ENCODE data around the gene UBAP2L. TPM values are rescaled to one million over a fixed set of nuclear protein-coding genes. Genes with fewer than 3 reads are reported as not detected.

The UBAP2L gene
- total and polyA plus RNA-seq, 2 experiments from 2014 or later: 98.5 to 157 TPM

- TF ChIP-seq EZH2phosphoT487 (IDR thresholded peaks at IDR 0.05; ENCODE audit: unreplicated experiment): no peak
- no peak for TF ChIP-seq ZNF462 (CRISPR knock-in tag; IDR thresholded peaks at IDR 0.05)
- no peak for TF ChIP-seq JUNB (IDR thresholded peaks at IDR 0.05; ENCODE audit: unreplicated experiment)
- no peak for TF ChIP-seq STAT1 (IDR thresholded peaks at IDR 0.05; ENCODE audit: unreplicated experiment)
Observed at GRCh38 chr1:154304664-154305337, 84.0 kb downstream of the UBAP2L start (continued).

GRCh38 chr1:154306151-154306550, 85.4 kb downstream of the UBAP2L start:
- Mint-ChIP-seq H3K36me3 (ENCODE audit: low read depth) (no peaks in the 10 kb centered on the region), H3K27me3 (ENCODE audit: insufficient read depth, low read depth, poor library complexity) (peaks cover 5% of the 10 kb centered on the region), H3K9me3 (peaks cover 5% of the 10 kb centered on the region), H3K4me3 (no peak overlapping the region), H3K27ac (no peak overlapping the region), H3K4me1 (no peaks in the 10 kb centered on the region)
- H3K27me3 ChIP-seq (ENCODE audit: insufficient read depth): no peaks in the 10 kb centered on the region
- no peak overlapping the region for H3K4me2 ChIP-seq
- no peaks in the 10 kb centered on the region for H3K36me3 ChIP-seq (ENCODE audit: insufficient read depth)
- H3K4me1 ChIP-seq (ENCODE audit: insufficient read depth): no peaks in the 10 kb centered on the region
- no peak overlapping the region for H3K27ac ChIP-seq (ENCODE audit: low read depth)
- H3K79me2 ChIP-seq (replicated peaks; ENCODE audit: insufficient read depth): no peaks in the 10 kb centered on the region
- ATAC-seq (no peak), DNase-seq (ENCODE audit: low spot score) (no peak)
- no peaks in the 10 kb centered on the region for H3F3A ChIP-seq (replicated peaks; ENCODE audit: low read depth)
- H4K20me1 ChIP-seq (replicated peaks; ENCODE audit: insufficient read depth): no peaks in the 10 kb centered on the region
- no peak overlapping the region for H2AFZ ChIP-seq
- H3K4me3 ChIP-seq: no peak overlapping the region
- no peaks in the 10 kb centered on the region for H3K9me2 ChIP-seq (ENCODE audit: insufficient read depth)
- TF ChIP-seq CREB1 (CRISPR knock-in tag; IDR thresholded peaks at IDR 0.05; ENCODE audit: low read depth) (no peak), ZNF462 (CRISPR knock-in tag; IDR thresholded peaks at IDR 0.05) (no peak), ZNF114 (CRISPR knock-in tag; IDR thresholded peaks at IDR 0.05) (no peak), NANOG (IDR thresholded peaks at IDR 0.05; ENCODE audit: borderline replicate concordance) (no peak), EZH2phosphoT487 (IDR thresholded peaks at IDR 0.05; ENCODE audit: unreplicated experiment) (no peak), STAT1 (IDR thresholded peaks at IDR 0.05; ENCODE audit: unreplicated experiment) (no peak), JUNB (IDR thresholded peaks at IDR 0.05; ENCODE audit: unreplicated experiment) (no peak)

All from GM23338 (cell line).